ENCODE measurements around the gene GULP1.

DNA sequence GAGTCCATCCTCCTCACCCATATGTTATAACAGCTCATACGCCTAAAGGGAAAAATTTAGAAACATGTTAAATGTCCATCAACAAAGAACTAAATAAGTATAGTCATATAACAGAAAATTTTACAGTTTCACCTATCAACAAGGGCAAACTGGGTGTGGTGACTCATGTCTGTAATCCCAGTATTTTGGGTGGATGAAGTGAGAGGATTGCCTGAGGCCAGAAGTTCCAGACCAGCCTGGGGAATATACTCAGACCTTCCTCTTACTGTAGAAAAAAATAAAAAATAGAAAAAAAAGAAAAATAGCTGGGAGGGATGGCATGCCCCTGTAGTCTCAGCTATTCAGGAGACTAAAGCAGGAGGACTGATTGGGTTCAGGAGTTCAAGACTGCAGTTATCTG lies 48.3 kb upstream of the GULP1 start:
- no peak for TF ChIP-seq POLR2A (IDR thresholded peaks at IDR 0.05)
- TF ChIP-seq, protein P1, sequence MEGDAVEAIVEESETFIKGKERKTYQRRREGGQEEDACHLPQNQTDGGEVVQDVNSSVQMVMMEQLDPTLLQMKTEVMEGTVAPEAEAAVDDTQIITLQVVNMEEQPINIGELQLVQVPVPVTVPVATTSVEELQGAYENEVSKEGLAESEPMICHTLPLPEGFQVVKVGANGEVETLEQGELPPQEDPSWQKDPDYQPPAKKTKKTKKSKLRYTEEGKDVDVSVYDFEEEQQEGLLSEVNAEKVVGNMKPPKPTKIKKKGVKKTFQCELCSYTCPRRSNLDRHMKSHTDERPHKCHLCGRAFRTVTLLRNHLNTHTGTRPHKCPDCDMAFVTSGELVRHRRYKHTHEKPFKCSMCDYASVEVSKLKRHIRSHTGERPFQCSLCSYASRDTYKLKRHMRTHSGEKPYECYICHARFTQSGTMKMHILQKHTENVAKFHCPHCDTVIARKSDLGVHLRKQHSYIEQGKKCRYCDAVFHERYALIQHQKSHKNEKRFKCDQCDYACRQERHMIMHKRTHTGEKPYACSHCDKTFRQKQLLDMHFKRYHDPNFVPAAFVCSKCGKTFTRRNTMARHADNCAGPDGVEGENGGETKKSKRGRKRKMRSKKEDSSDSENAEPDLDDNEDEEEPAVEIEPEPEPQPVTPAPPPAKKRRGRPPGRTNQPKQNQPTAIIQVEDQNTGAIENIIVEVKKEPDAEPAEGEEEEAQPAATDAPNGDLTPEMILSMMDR (IDR thresholded peaks at IDR 0.05) = no peak

Measured in uterus (tissue), 2 donors.